ENCODE measurements around the gene HMCES. TPM values are rescaled to one million over a fixed set of nuclear protein-coding genes. Genes with fewer than 3 reads are reported as not detected.

The HMCES gene
- total and polyA plus RNA-seq, 2 of the 13 experiments (the other 11 are each of a cell fraction or from before 2014, with no cell fraction given): 16.1 to 37.5 TPM

GRCh38 chr3:129310111-129311011 is 31.7 kb downstream of the HMCES start (continued):
- TF ChIP-seq DZIP1 (CRISPR knock-in tag; IDR thresholded peaks at IDR 0.05): no peak
- no peak for TF ChIP-seq RBFOX2 (IDR thresholded peaks at IDR 0.05; ENCODE audit: low read depth, low read length)
- TF ChIP-seq IKZF4 (CRISPR knock-in tag; IDR thresholded peaks at IDR 0.05; ENCODE audit: borderline replicate concordance, low read depth, not compliant biosample characterization): no peak
- no peak for TF ChIP-seq TERF1 (CRISPR knock-in tag; IDR thresholded peaks at IDR 0.05)
- TF ChIP-seq ZNF713 (CRISPR knock-in tag; IDR thresholded peaks at IDR 0.05): no peak
- peak; percentile 65 for TF ChIP-seq TEAD3 (CRISPR knock-in tag; optimal IDR thresholded peaks at IDR 0.05; ENCODE audit: borderline replicate concordance)
- TF ChIP-seq, protein P1, sequence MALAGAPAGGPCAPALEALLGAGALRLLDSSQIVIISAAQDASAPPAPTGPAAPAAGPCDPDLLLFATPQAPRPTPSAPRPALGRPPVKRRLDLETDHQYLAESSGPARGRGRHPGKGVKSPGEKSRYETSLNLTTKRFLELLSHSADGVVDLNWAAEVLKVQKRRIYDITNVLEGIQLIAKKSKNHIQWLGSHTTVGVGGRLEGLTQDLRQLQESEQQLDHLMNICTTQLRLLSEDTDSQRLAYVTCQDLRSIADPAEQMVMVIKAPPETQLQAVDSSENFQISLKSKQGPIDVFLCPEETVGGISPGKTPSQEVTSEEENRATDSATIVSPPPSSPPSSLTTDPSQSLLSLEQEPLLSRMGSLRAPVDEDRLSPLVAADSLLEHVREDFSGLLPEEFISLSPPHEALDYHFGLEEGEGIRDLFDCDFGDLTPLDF (CRISPR knock-in tag; IDR thresholded peaks at IDR 0.05): no peak
- no peak for TF ChIP-seq MATR3 (CRISPR knock-in tag; IDR thresholded peaks at IDR 0.05)
- 0 out of 2 replicates have a peak, but pooled peaks have one; percentile 27 for TF ChIP-seq MAFF (IDR thresholded peaks at IDR 0.05; ENCODE audit: low read depth, low read length)
- TF ChIP-seq USF2 (IDR thresholded peaks at IDR 0.05; ENCODE audit: low read depth, low read length): no peak
- TF ChIP-seq USF2 (CRISPR knock-in tag; IDR thresholded peaks at IDR 0.05; ENCODE audit: borderline replicate concordance): no peak
- TF ChIP-seq, protein P2, sequence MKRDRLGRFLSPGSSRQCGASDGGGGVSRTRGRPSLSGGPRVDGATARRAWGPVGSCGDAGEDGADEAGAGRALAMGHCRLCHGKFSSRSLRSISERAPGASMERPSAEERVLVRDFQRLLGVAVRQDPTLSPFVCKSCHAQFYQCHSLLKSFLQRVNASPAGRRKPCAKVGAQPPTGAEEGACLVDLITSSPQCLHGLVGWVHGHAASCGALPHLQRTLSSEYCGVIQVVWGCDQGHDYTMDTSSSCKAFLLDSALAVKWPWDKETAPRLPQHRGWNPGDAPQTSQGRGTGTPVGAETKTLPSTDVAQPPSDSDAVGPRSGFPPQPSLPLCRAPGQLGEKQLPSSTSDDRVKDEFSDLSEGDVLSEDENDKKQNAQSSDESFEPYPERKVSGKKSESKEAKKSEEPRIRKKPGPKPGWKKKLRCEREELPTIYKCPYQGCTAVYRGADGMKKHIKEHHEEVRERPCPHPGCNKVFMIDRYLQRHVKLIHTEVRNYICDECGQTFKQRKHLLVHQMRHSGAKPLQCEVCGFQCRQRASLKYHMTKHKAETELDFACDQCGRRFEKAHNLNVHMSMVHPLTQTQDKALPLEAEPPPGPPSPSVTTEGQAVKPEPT (CRISPR knock-in tag; IDR thresholded peaks at IDR 0.05; ENCODE audit: low read depth): no peak
- peak; percentile 85 for TF ChIP-seq FOSL2 (CRISPR knock-in tag; IDR thresholded peaks at IDR 0.05)
- no peak for TF ChIP-seq HIVEP1 (CRISPR knock-in tag; IDR thresholded peaks at IDR 0.05)
- TF ChIP-seq ZNF17 (CRISPR knock-in tag; IDR thresholded peaks at IDR 0.05): no peak
- TF ChIP-seq KMT2B (CRISPR knock-in tag; IDR thresholded peaks at IDR 0.05): no peak
- TF ChIP-seq SMC3 (IDR thresholded peaks at IDR 0.05; ENCODE audit: low read length): no peak
- no peak for TF ChIP-seq ZNF274 (CRISPR knock-in tag; IDR thresholded peaks at IDR 0.05)
